ENCODE results near the gene CTSW.

- peak in 1 of 2 donors; percentile 37 for TF ChIP-seq CTCF (IDR thresholded peaks at IDR 0.05)
- TF ChIP-seq EP300 (IDR thresholded peaks at IDR 0.05) = no peak
- TF ChIP-seq POLR2AphosphoS5 (IDR thresholded peaks at IDR 0.05) = no peak
- no peak for TF ChIP-seq POLR2A (IDR thresholded peaks at IDR 0.05)
Measured at GRCh38 chr11:65851083-65851579, 28.5 kb upstream of the CTSW start.

Data from suprapubic skin (tissue), 4 donors.